ENCODE measurements around the gene MXRA5. TPM values are rescaled to one million over a fixed set of nuclear protein-coding genes. Genes with fewer than 3 reads are reported as not detected.

MXRA5 gene
- total and polyA plus RNA-seq, 2 of the 8 experiments (the other 6 are each of a cell fraction or from before 2014, with no cell fraction given), result 0.56 to 1.7 TPM

- Histone ChIP-seq H2BK12ac (ENCODE audit: low read depth, low read length) (no peak overlapping the region), H3K36me3 (ENCODE audit: control insufficient read depth in 2 of 4, insufficient read depth in 4 of 4, low read length in 3 of 4) (no peaks in the 10 kb centered on the region), H3K18ac (ENCODE audit: extremely low read depth, low read length) (no peak overlapping the region), H3K23me2 (ENCODE audit: low read depth, low read length) (peaks cover 1% of the 10 kb centered on the region; the same call in 1 of the 2 replicates), H2BK5ac (ENCODE audit: low read depth, low read length) (no peak overlapping the region), H2BK120ac (replicated peaks; ENCODE audit: low read depth, low read length) (no peak overlapping the region), H4K5ac (ENCODE audit: insufficient read length, low read depth, low read length) (no peak overlapping the region), H3K27me3 (replicated peaks in 1 of 4; ENCODE audit: control insufficient read depth in 3 of 4, extremely low read depth in 1 of 4, insufficient read depth in 3 of 4, low read length in 3 of 4) (peaks cover 0 to 3% (median 1%) of the 10 kb centered on the region in 4 experiments; a peak in 3 of 7 replicates), H3K56ac (replicated peaks; ENCODE audit: insufficient read length, low read depth, low read length) (no peak overlapping the region), H3K4me3 (ENCODE audit: extremely low read depth in 1 of 4, insufficient read depth in 2 of 4, low read depth in 3 of 4, low read length in 4 of 4) (no peak overlapping the region), H4K20me1 (replicated peaks in 1 of 2; ENCODE audit: control insufficient read depth in 1 of 2, insufficient read depth in 2 of 2, low read length in 2 of 2) (no peaks in the 10 kb centered on the region), H2BK15ac (ENCODE audit: low read length) (no peak overlapping the region), H3K4me2 (ENCODE audit: insufficient read depth in 1 of 2, low read depth in 2 of 2, low read length in 2 of 2) (no peak overlapping the region), H2AFZ (ENCODE audit: low read length) (no peak overlapping the region), H2AK5ac (ENCODE audit: low read depth, low read length) (no peak overlapping the region), H3K14ac (ENCODE audit: insufficient read length) (no peak overlapping the region), H3K4ac (replicated peaks; ENCODE audit: insufficient read length, low read depth, low read length) (no peak overlapping the region), H3K4me1 (replicated peaks in 1 of 4; ENCODE audit: control insufficient read depth in 3 of 4, insufficient read depth in 4 of 4, low read length in 3 of 4) (no peaks in the 10 kb centered on the region), H3K79me1 (ENCODE audit: low read depth, low read length) (no peaks in the 10 kb centered on the region), H4K8ac (ENCODE audit: extremely low read depth, insufficient read depth, low read length) (no peak overlapping the region), H3K79me2 (ENCODE audit: control insufficient read depth in 1 of 2, insufficient read depth in 2 of 2, low read length in 2 of 2) (no peaks in the 10 kb centered on the region), H3K9me3 (ENCODE audit: insufficient read depth in 2 of 2, low read depth in 1 of 2, low read length in 1 of 2) (no peaks in the 10 kb centered on the region), H4K91ac (replicated peaks; ENCODE audit: insufficient read length, low read length) (no peak overlapping the region), H3K27ac (ENCODE audit: low read depth, low read length) (no peak overlapping the region), H3K23ac (ENCODE audit: insufficient read length) (no peak overlapping the region), H3K9ac (replicated peaks in 1 of 4; ENCODE audit: extremely low read depth in 1 of 4, low read depth in 3 of 4, low read length in 3 of 4) (no peak overlapping the region), H2BK20ac (ENCODE audit: low read length) (no peak overlapping the region)
- FAIRE-seq, result no peak
- 83% methylated on average over 3 of the region's 4 CpGs; no CpG with 5 or more reads in 1 of the 2 experiments for WGBS, 2 experiments (ENCODE audit: extremely low coverage in 1 of 2, insufficient coverage in 1 of 2, insufficient read length in 1 of 2, insufficient replicate concordance in 2 of 2, low coverage in 1 of 2, low lambda C conversion rate in 2 of 2, missing lambda C conversion rate in 1 of 2)
- TF ChIP-seq CTCF (IDR thresholded peaks at IDR 0.05; ENCODE audit: control extremely low read depth in 1 of 3, insufficient read depth in 1 of 3, low read depth in 1 of 3, low read length in 3 of 3) (no peak), SIN3A (conservative IDR thresholded peaks at IDR 0.05 in 1 of 2, IDR thresholded peaks at IDR 0.05 in 1 of 2; ENCODE audit: low read depth in 1 of 2, low read length in 2 of 2) (no peak), BCL11A (IDR thresholded peaks at IDR 0.05; ENCODE audit: low read depth in 2 of 2, low read length in 2 of 2) (no peak), PHF8 (conservative IDR thresholded peaks at IDR 0.05; ENCODE audit: low read depth, low read length) (no peak), MAX (IDR thresholded peaks at IDR 0.05) (no peak), SRF (IDR thresholded peaks at IDR 0.05; ENCODE audit: low read depth, low read length) (no peak), RAD21 (IDR thresholded peaks at IDR 0.05 in 1 of 2, conservative IDR thresholded peaks at IDR 0.05 in 1 of 2; ENCODE audit: low read depth in 2 of 2, low read length in 2 of 2) (no peak)
- no peak for DNase-seq (ENCODE audit: low read depth in 1 of 2, low spot score in 2 of 2)
- POLR2A ChIA-PET (ENCODE audit: partially characterized antibody), result no interaction called here
- CTCF ChIA-PET (ENCODE audit: partially characterized antibody), result no interaction called here
Observed at GRCh38 chrX:3351276-3351675, 4.8 kb upstream of the MXRA5 start.
